ENCODE measurements around the gene PLCE1.

- no peak for TF ChIP-seq CTCF (conservative IDR thresholded peaks at IDR 0.05 in 1 of 2, IDR thresholded peaks at IDR 0.05 in 1 of 2; ENCODE audit: low read depth in 1 of 2, low read length in 2 of 2)
- TF ChIP-seq EZH2 (IDR thresholded peaks at IDR 0.05; ENCODE audit: low read length, missing control alignments), result no peak
These were observed 11.3 kb downstream of the PLCE1 start for GRCh38 chr10:94005050-94005449.
